HFF-Myc (cell line): Measurements from ENCODE around the gene IL9R.

Experiments
- DNase-seq: peaks from one replicate; pipeline ENCODE4 v3.0.0-alpha.2; 2011; ENCODE audit warnings: low read depth; ENCODE audit errors: extremely low read depth
- H3K4me3 ChIP-seq: replicated peaks from 2 replicates; pipeline ENCODE4 v1.5.1; 2011; ENCODE audit warnings: low read depth, mild to moderate bottlenecking, control low read depth, low read length
- TF ChIP-seq, protein P1 (sequence below): IDR thresholded peaks from 2 replicates; pipeline ENCODE4 v1.5.1; 2012; ENCODE audit warnings: mild to moderate bottlenecking, low read depth, low read length, control low read depth; ENCODE audit errors: missing control alignments

IL9R gene

DNA sequence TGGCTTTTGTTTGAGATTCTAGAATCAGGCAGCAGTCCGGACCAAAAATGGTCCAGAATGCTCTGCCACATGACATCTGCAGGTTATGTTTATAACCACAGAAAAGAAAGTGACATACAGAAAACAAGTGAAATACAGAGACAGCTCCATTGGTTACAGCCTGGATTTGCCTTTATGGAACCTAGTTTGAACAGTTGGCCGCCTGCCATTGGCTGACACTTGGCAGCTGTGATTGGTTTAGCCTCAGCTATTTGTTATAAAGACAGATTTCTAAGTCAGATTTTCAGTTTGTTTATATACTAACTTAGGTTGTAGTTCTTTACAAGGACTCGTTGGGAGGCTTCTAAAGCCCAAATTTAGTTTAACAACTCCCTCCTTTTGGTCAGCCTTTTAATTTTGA lies 40.8 kb upstream of the IL9R start:
- TF ChIP-seq, protein P1, sequence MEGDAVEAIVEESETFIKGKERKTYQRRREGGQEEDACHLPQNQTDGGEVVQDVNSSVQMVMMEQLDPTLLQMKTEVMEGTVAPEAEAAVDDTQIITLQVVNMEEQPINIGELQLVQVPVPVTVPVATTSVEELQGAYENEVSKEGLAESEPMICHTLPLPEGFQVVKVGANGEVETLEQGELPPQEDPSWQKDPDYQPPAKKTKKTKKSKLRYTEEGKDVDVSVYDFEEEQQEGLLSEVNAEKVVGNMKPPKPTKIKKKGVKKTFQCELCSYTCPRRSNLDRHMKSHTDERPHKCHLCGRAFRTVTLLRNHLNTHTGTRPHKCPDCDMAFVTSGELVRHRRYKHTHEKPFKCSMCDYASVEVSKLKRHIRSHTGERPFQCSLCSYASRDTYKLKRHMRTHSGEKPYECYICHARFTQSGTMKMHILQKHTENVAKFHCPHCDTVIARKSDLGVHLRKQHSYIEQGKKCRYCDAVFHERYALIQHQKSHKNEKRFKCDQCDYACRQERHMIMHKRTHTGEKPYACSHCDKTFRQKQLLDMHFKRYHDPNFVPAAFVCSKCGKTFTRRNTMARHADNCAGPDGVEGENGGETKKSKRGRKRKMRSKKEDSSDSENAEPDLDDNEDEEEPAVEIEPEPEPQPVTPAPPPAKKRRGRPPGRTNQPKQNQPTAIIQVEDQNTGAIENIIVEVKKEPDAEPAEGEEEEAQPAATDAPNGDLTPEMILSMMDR: no peak
- H3K4me3 ChIP-seq: no peak overlapping the region
- DNase-seq: no peak

DNA sequence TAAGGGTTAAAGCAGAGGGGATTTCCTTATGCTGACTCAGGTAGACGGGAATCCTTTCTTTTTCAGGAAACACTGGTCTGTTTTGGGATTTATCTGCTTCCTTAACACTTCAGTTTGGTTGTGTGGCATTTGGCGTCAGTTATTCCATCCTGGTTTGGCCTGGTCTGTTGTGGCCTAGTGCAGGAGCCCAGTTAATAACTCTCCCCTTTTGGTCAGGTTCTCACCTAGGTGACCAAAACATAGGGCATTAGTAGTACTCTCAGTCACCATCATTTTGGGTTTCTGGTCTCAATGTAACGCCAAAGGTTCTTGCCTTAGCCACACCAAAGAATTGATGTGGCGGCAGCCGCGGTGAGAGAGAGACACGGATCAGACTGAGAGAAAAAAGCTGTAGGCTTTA lies 39.7 kb upstream of the IL9R start:
- H3K4me3 ChIP-seq: no peak overlapping the region
- TF ChIP-seq, protein P1: no peak
- DNase-seq: no peak

DNA sequence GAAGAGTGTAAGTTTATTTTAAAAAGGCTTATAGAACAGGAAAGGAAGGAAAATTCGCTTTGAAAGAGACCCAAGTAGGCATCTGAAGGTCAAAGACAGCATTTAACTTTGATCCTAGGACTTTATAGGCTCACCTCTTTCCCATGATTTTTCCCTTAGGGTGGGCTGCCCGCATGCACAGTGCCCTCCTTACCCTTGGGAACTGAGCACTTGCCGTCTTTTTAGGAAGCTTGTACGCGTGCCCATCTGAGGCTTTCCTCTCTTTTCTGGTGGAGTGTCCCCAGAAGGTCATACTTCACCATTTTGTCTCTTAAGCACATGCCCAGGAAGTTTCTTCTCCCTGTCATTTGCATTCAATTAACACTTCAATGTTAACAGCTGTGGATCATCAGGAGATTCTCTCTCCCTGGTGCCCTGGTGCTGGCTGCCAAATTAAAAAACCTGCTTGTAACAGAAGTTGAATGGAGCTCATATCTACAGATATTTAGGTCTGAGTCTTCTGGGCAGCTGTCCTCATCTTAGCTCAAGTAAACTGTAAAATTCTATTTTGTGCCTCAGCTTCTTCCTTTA lies 38.4 kb upstream of the IL9R start:
- DNase-seq: no peak
- H3K4me3 ChIP-seq: no peak overlapping the region
- TF ChIP-seq, protein P1: no peak

DNA sequence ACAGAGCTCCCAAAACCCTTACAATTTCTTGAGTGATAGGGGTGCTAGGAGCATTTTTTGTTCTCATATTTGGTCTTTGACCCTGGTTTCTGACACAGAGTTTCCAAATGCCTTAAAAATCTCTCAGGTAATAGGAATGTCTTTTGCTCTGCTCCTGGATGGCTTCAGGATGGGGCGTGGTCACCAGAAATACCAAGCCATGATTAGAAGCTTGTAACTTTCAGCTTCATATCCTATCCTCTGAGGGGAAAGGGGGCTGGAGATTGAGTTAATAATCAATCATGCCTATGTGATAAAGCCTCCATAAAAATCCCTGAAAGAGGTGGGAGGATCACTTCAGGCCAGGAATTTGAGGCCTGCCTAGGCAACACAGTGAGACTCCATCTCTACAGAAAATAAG lies 34.6 kb upstream of the IL9R start:
- DNase-seq: no peak
- TF ChIP-seq, protein P1: no peak

DNA sequence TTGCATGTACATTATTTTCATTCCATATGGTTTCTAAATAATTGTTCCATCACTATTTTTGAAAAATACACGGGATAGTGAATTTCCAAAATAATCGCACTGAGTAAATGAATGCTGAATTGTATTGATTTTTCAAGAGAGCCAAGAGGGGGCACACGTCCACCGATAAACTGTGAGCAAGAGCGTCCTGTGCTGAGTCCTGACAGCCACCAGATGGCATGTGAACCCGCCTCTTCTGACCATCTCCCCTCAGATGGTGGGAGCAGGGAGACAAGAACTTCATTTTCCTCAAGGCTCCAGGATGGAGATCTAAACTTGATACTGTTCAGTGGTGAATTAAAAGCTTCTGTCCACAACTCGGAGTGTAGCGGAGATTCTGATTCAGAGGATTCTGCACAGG lies 30.6 kb upstream of the IL9R start:
- TF ChIP-seq, protein P1: no peak
- no peak overlapping the region for H3K4me3 ChIP-seq
- no peak for DNase-seq

More for the DNA sequence above, 34.6 kb upstream of the IL9R start:
- no peak overlapping the region for H3K4me3 ChIP-seq

DNA sequence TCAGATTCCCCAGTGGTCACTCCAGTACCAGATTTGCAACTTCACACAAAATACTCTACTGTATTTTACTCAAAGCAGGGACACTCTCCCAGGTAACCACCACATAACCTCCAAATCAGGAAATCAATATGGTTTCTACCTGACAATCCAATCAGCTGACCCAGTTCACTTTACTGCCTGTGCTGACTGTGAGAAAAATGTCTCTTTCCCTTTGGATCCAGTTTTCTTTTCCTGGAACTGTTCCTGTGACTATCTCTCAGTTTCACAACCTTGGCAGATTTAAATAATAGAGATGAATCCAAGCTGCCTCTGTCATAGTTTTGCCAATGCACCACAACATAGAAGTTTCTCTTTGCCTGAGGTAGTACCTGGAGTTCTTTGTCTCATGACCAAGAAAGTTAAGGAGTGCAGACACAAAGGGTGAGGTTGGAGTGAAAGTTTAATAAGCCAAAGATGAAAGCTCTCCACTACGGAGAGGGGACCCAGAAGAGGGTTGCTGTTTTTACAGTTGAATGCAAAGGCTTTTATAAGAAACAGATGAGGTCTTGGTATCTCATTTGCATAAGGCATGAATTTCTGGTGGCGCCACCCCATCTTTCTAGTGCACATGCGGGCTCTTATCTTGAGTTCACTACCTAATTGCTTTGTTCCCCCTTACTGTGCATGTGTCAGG lies 29.7 kb upstream of the IL9R start:
- H3K4me3 ChIP-seq: no peak overlapping the region
- TF ChIP-seq, protein P1: no peak
- no peak for DNase-seq

DNA sequence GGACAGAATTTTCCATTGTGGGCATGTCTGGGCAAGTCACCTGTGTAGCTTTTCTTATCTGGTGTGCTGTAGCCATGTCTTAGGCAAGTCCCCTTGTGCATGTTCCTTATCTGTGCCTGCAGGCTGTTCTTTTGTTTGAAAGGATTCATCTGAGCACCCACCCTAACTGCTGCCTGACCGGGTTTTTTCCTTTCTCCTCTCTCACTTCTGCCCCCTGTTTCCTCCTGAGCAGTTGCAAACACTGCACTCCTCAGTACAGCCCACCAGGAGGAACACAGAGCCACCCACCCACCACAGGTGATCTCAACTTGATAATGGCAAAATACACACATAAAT lies 29.2 kb upstream of the IL9R start:
- no peak overlapping the region for H3K4me3 ChIP-seq
- DNase-seq: no peak
- TF ChIP-seq, protein P1: no peak
